Pons (tissue), 1 donor: ENCODE data around the gene SETD9.
A peak's percentile ranks its signal among the peaks of the same experiment; 100 is the strongest.

Experiments used
- DNase-seq: peaks from one replicate; pipeline ENCODE4 v3.0.0-alpha.2; 2016; ENCODE audit warnings: low spot score

SETD9 gene

GRCh38 chr5:56909294-56910209, at the start of gene SETD9:
SETD9 (plus strand) TSS chr5:56909596; CDS start chr5:56909646, 50 bp downstream.
- peak; percentile 96 for DNase-seq

- DNase-seq: no peak
Observed at GRCh38 chr5:56861893-56862485, 47.4 kb upstream of the SETD9 start.

- no peak for DNase-seq
Observed at GRCh38 chr5:56862909-56863308, 46.5 kb upstream of the SETD9 start.

GRCh38 chr5:56871777-56872176, 37.6 kb upstream of the SETD9 start:
- DNase-seq: no peak

GRCh38 chr5:56873056-56873455, 36.3 kb upstream of the SETD9 start:
- no peak for DNase-seq

GRCh38 chr5:56876327-56876726, 33.1 kb upstream of the SETD9 start:
- DNase-seq: no peak

GRCh38 chr5:56881571-56881970, 27.8 kb upstream of the SETD9 start:
- DNase-seq: no peak

- DNase-seq: no peak
Observed at GRCh38 chr5:56893251-56893951, 16.0 kb upstream of the SETD9 start.

- DNase-seq: no peak
Observed at GRCh38 chr5:56896763-56897162, 12.6 kb upstream of the SETD9 start.

GRCh38 chr5:56898213-56898612, 11.2 kb upstream of the SETD9 start:
- DNase-seq: no peak

GRCh38 chr5:56900395-56900794, 9.0 kb upstream of the SETD9 start:
- DNase-seq: no peak

- DNase-seq: peak; percentile 64
Observed at GRCh38 chr5:56900858-56901578, 8.4 kb upstream of the SETD9 start.

- DNase-seq: no peak
Observed at GRCh38 chr5:56908942-56909293, 478 bp upstream of the SETD9 start.

GRCh38 chr5:56910210-56910965, 992 bp downstream of the SETD9 start:
- DNase-seq: peak; percentile 73

- DNase-seq: no peak
Observed at GRCh38 chr5:56913766-56914165, 4.4 kb downstream of the SETD9 start.

- DNase-seq: no peak
Observed at GRCh38 chr5:56914678-56915077, 5.3 kb downstream of the SETD9 start.

GRCh38 chr5:56917534-56917933, 8.1 kb downstream of the SETD9 start:
- DNase-seq: no peak

GRCh38 chr5:56918054-56918453, 8.7 kb downstream of the SETD9 start:
- DNase-seq: no peak

- DNase-seq: peak; percentile 70
Observed at GRCh38 chr5:56919942-56920662, 10.7 kb downstream of the SETD9 start.

GRCh38 chr5:56922922-56923321, 13.5 kb downstream of the SETD9 start:
- DNase-seq: no peak

GRCh38 chr5:56934325-56934724, 24.9 kb downstream of the SETD9 start:
- no peak for DNase-seq
